ENCODE data around the gene RAI1.
"Not testable (repeated sequence)": the region's sequence is repeated elsewhere in the genome, so short reads cannot be mapped to it uniquely, and the experiment has no call there.

GRCh38 chr17:17635537-17636271, 45.6 kb upstream of the RAI1 start:
- not testable (repeated sequence) for TF ChIP-seq POLR2A, CTCF (IDR thresholded peaks at IDR 0.05)

All from esophagus squamous epithelium (tissue), 4 donors.